Gastrocnemius medialis (tissue), 4 donors: ENCODE results near the gene PTDSS2.

Experiments used
- CTCF ChIP-seq, 5 experiments: fragments of 450-650 bp in 3 of 5; fragments of 200-600 bp in 2 of 5; sonication (generic) in 2 of 5; IDR thresholded peaks in 4 of 5; conservative IDR thresholded peaks in 1 of 5; 1 replicate in 4 of 5; 2 replicates in 1 of 5; pipeline ENCODE4 v1.5.1; 2016 to 2019; ENCODE audit warnings: antibody characterized with exemption in 5 of 5, mild to moderate bottlenecking in 3 of 5, moderate library complexity in 3 of 5
- POLR2A ChIP-seq, 2 donors: fragments of 450-650 bp; IDR thresholded peaks; one replicate each; pipeline ENCODE4 v1.6.1; 2017; ENCODE audit warnings: antibody characterized with exemption in 2 of 2, mild to moderate bottlenecking in 2 of 2, moderate library complexity in 2 of 2

- TF ChIP-seq POLR2A (IDR thresholded peaks at IDR 0.05), result no peak
- TF ChIP-seq CTCF (IDR thresholded peaks at IDR 0.05 in 4 of 5, conservative IDR thresholded peaks at IDR 0.05 in 1 of 5), result no peak
These were observed 41.3 kb downstream of the PTDSS2 start for GRCh38 chr11:491358-491757.
